ENCODE data around the gene FBN1.

The FBN1 gene

GRCh38 chr15:48406266-48406891 lies 239.1 kb downstream of the FBN1 start:
- in situ Hi-C loops (cut with HindIII; ENCODE audit: low sequenced_read_pairs): no loop called here
- DNase-seq (ENCODE audit: low read depth): no peak
- H3K4me3 ChIP-seq (ENCODE audit: low read depth, low read length): no peak overlapping the region
- TF ChIP-seq, protein P1, sequence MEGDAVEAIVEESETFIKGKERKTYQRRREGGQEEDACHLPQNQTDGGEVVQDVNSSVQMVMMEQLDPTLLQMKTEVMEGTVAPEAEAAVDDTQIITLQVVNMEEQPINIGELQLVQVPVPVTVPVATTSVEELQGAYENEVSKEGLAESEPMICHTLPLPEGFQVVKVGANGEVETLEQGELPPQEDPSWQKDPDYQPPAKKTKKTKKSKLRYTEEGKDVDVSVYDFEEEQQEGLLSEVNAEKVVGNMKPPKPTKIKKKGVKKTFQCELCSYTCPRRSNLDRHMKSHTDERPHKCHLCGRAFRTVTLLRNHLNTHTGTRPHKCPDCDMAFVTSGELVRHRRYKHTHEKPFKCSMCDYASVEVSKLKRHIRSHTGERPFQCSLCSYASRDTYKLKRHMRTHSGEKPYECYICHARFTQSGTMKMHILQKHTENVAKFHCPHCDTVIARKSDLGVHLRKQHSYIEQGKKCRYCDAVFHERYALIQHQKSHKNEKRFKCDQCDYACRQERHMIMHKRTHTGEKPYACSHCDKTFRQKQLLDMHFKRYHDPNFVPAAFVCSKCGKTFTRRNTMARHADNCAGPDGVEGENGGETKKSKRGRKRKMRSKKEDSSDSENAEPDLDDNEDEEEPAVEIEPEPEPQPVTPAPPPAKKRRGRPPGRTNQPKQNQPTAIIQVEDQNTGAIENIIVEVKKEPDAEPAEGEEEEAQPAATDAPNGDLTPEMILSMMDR (IDR thresholded peaks at IDR 0.05; ENCODE audit: low read depth, low read length, missing control alignments): no peak

DNA sequence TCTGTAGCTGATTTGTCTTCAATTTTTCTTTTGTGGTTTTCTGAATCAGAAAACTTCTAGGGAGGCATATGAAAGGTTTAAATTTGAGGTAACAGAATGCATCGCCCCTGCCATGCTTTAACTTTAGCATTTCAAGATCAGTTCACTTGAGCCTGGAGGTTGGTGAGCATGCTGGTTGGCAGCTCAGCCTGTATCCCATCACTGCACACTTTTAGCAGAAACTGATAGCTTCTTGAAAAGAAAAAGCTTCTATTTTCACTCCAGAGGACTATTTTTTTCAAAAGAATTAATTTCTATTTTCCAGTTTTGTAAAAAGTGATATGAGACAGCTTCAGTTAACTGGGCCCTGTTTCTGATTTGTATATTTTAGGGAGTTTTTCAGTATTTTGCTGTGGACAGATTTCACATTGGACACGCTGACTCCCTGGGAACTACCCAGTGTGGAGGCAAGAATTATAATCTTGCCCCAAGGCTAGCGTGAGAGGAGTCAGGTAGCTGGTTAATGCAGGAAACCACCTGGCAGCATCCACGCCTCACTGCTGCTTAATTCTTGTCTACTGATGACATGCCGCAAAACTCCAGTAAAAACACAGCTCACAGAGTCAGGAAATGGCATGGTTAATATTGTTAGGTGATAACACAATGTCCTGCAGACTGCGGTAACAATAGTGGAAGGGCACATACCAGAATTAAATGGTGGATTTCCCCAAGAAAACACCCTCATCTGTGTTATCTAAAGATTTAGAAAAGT lies 242.9 kb downstream of the FBN1 start:
- in situ Hi-C loops (cut with HindIII; ENCODE audit: low sequenced_read_pairs): no loop called here
- H3K4me3 ChIP-seq (ENCODE audit: low read depth, low read length): no peak overlapping the region
- TF ChIP-seq, protein P1 (IDR thresholded peaks at IDR 0.05; ENCODE audit: low read depth, low read length, missing control alignments): no peak
- no peak for DNase-seq (ENCODE audit: low read depth)

- in situ Hi-C loops (cut with HindIII; ENCODE audit: low sequenced_read_pairs): no loop called here
- TF ChIP-seq, protein P1 (IDR thresholded peaks at IDR 0.05; ENCODE audit: low read depth, low read length, missing control alignments): no peak
- no peak overlapping the region for H3K4me3 ChIP-seq (ENCODE audit: low read depth, low read length)
- DNase-seq (ENCODE audit: low read depth): no peak
Measured at GRCh38 chr15:48400086-48400485, 245.4 kb downstream of the FBN1 start.

DNA sequence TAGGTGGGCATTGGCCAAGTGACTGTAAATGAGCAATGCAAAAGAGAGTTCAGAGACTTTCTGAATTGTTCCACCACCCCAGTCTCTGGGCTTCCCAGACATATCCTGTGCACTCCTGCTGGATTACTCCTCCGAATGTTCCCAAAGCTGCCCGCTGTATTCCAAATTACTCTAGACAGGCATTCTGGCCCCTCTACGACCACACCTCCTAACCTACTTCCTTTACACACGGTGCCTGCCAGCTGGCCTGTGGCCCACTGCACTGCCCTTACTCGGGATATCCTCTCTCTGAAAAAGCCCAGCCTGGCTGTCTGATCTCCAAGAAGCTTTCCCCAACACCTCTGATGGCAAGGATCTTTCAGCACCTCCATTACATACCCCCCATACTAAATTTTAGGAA lies 247.7 kb downstream of the FBN1 start:
- no peak overlapping the region for H3K4me3 ChIP-seq (ENCODE audit: low read depth, low read length)
- DNase-seq (ENCODE audit: low read depth): no peak
- TF ChIP-seq, protein P1 (IDR thresholded peaks at IDR 0.05; ENCODE audit: low read depth, low read length, missing control alignments): no peak
- in situ Hi-C loops (cut with HindIII; ENCODE audit: low sequenced_read_pairs): no loop called here

- in situ Hi-C loops (cut with HindIII; ENCODE audit: low sequenced_read_pairs): no loop called here
- TF ChIP-seq, protein P1 (IDR thresholded peaks at IDR 0.05; ENCODE audit: low read depth, low read length, missing control alignments): no peak
- no peak overlapping the region for H3K4me3 ChIP-seq (ENCODE audit: low read depth, low read length)
- no peak for DNase-seq (ENCODE audit: low read depth)
Measured at GRCh38 chr15:48396020-48396419, 249.5 kb downstream of the FBN1 start.

DNA sequence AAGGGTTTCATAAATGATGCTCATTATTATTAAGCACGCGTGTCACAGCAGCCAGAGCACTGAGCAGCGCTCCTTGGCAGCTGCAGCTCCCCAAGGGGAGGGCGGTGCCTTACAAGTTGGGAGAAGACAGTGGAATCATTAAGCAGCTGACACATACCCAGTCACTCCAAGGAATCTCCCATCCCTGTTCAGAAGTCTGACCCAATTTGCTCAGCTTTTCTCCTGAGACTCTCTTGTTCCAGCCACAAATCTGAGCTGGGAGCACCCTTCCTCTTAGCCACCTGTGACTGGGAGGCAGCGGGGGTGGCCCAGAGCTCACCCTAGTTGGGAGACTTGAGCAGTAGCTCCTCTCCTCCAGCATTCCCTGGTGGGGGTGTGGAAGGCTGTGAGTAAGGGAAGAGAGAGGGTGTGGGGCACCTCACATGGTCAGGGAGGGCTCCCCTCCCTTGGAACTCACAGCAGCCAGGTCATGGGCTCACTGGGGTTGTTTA lies 249.9 kb downstream of the FBN1 start:
- DNase-seq (ENCODE audit: low read depth): no peak
- TF ChIP-seq, protein P1 (IDR thresholded peaks at IDR 0.05; ENCODE audit: low read depth, low read length, missing control alignments): no peak
- H3K4me3 ChIP-seq (ENCODE audit: low read depth, low read length): no peak overlapping the region
- in situ Hi-C loops (cut with HindIII; ENCODE audit: low sequenced_read_pairs): no loop called here
